Measurements from ENCODE around the gene ACOT11.

DNA sequence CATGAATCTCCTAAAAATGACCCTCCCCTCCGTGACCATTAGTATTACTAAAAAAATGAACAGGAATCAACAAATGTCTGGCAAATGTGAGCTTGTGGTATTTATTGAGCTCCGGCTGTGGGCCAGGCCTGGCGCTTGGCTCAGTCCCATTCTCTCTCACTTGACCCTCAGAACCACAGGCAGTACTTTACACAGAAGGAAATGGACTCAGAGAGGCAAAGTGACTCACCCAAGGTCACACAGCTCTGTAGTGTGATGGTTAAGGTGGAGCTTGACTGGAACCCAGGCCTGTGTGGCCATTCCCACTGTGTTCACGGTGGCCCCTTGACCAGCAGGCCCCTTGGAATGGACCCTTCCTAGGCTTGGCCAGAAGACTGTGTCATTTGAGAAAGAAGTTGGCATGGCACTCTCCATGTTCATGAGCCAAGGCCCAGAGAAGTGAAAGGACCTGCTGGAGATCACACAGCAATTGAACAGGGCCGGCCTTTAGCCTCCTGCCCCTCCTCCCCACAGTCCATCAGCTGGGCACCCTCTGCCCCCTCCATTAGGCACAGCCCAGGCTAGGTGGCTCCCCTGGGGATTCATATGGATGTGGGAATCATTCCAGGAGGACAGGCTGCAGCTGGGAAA, 43.2 kb downstream of the ACOT11 start:
- TF ChIP-seq, protein P1, sequence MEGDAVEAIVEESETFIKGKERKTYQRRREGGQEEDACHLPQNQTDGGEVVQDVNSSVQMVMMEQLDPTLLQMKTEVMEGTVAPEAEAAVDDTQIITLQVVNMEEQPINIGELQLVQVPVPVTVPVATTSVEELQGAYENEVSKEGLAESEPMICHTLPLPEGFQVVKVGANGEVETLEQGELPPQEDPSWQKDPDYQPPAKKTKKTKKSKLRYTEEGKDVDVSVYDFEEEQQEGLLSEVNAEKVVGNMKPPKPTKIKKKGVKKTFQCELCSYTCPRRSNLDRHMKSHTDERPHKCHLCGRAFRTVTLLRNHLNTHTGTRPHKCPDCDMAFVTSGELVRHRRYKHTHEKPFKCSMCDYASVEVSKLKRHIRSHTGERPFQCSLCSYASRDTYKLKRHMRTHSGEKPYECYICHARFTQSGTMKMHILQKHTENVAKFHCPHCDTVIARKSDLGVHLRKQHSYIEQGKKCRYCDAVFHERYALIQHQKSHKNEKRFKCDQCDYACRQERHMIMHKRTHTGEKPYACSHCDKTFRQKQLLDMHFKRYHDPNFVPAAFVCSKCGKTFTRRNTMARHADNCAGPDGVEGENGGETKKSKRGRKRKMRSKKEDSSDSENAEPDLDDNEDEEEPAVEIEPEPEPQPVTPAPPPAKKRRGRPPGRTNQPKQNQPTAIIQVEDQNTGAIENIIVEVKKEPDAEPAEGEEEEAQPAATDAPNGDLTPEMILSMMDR (IDR thresholded peaks at IDR 0.05) = no peak
- TF ChIP-seq POLR2A (IDR thresholded peaks at IDR 0.05) (no peak), EP300 (IDR thresholded peaks at IDR 0.05) (no peak)

All from ovary (tissue), 3 donors.